GM10266 (cell line): ENCODE data around the gene CNTN4.

Experiments used
- DNase-seq: peaks from one replicate; pipeline ENCODE4 v3.0.0; 2012; ENCODE audit errors: extremely low spot score
- CTCF ChIP-seq: IDR thresholded peaks from 2 replicates; pipeline ENCODE4 v1.5.1; 2012; ENCODE audit warnings: mild to moderate bottlenecking, low read depth; ENCODE audit not compliant: control insufficient read depth, insufficient read depth; ENCODE audit errors: missing control alignments

Gene CNTN4

GRCh38 chr3:3102751-3103150 lies 1004.1 kb downstream of the CNTN4 start:
- no peak for TF ChIP-seq CTCF
- no peak for DNase-seq

- TF ChIP-seq CTCF, result no peak
- no peak for DNase-seq
These were observed 1006.6 kb downstream of the CNTN4 start for GRCh38 chr3:3105246-3105645.

- DNase-seq, result no peak
- no peak for TF ChIP-seq CTCF
These were observed 1007.1 kb downstream of the CNTN4 start for GRCh38 chr3:3105815-3106214.

- TF ChIP-seq CTCF, result no peak
- DNase-seq, result no peak
These were observed 1008.5 kb downstream of the CNTN4 start for GRCh38 chr3:3107181-3107580.
